Activated T-cell treated with anti-CD3 and anti-CD28 coated beads for 24 hours (primary cell): ENCODE measurements around the gene CLASP1.
"Not testable (repeated sequence)": the region's sequence is repeated elsewhere in the genome, so short reads cannot be mapped to it uniquely, and the experiment has no call there.

ENCODE experiments used
- DNase-seq: peaks from one replicate; pipeline ENCODE4 v3.0.0-alpha.2; 2020; ENCODE audit warnings: low read depth

CLASP1 gene

GRCh38 chr2:121649149-121649595 is at the start of gene CLASP1:
Gene CLASP1 (minus strand): TSS chr2:121649462. CDS start chr2:121605895, 43,567 bp downstream.
- no peak for DNase-seq

DNA sequence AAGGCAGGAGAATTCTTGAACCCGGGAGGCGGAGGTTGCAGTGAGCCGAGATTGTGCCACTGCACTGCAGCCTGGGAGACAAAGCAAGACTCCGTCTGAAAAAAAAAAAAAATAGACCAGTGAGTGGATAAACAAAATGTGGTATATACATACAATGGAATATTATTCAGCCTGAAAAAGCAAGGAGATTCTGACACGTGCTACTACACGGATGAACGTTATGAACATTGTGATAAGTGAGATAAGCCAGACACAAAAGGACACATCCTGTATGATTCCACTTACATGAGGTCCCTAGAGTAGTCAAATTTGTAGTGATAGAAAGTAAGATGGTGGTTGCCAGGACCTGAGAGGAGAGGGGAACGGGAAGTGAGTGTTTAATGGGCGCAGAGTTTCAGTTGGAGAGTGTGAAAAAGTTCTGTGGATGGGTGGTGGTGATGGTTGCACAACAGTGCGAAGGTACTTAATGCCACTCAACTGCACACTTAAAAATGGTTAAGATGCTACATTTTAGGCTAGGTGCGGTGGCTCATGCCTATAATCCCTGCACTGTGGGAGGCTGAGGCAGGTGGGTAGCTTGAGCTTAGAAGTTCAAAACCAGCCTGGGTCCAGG is 49.2 kb upstream of the CLASP1 start:
- DNase-seq = no peak

- no peak for DNase-seq
Observed at GRCh38 chr2:121697108-121697631, 47.9 kb upstream of the CLASP1 start.

GRCh38 chr2:121696410-121696930 is 47.2 kb upstream of the CLASP1 start:
- no peak for DNase-seq

- no peak for DNase-seq
Observed at GRCh38 chr2:121695171-121695451, 45.8 kb upstream of the CLASP1 start.

- no peak for DNase-seq
Observed at GRCh38 chr2:121694398-121695170, 45.3 kb upstream of the CLASP1 start.

DNA sequence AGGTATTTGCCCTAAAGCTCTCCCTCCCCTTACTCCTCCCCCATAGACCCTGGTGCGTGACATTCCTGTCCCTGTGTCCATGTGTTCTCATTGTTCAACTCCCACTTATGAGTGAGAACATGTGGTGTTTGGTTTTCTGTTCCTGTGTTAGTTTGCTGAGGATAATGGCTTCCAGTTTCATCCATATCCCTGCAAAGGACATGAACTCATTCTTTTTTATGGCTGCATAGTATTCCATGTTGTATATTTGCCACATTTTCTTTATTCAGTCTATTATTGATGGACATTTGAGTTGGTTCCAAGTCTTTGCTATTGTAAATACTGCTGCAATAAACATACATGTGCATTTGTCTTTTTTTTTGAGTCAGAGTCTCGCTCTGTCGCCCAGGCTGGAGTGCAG is 41.3 kb upstream of the CLASP1 start:
- not testable (repeated sequence) for DNase-seq

GRCh38 chr2:121690095-121690494 is 40.8 kb upstream of the CLASP1 start:
- no peak for DNase-seq

GRCh38 chr2:121689356-121689755 is 40.1 kb upstream of the CLASP1 start:
- no peak for DNase-seq

GRCh38 chr2:121688820-121689219 is 39.6 kb upstream of the CLASP1 start:
- no peak for DNase-seq

- no peak for DNase-seq
Observed at GRCh38 chr2:121686902-121687301, 37.6 kb upstream of the CLASP1 start.

DNA sequence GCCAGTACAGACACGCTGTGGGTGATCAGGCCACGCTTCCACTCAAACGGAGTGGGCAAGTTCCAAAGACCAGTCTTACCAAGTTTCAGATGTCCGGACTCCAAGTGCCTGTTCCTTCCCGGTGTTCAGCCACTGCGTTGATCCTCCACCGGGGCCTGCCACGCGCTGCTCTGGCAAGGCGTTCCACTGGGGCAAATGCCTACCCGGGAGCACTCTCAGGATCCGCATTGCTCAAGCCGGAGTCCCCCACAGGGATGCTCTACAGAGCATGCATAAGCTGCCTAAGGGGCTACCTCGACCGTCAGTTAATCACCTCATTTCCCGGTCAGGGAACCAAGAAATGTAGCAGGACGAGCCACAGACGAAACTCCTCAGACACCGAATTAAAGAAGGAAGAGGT is 37.0 kb upstream of the CLASP1 start:
- no peak for DNase-seq

GRCh38 chr2:121682396-121683298 is 33.4 kb upstream of the CLASP1 start:
- no peak for DNase-seq

- no peak for DNase-seq
Observed at GRCh38 chr2:121677855-121678254, 28.6 kb upstream of the CLASP1 start.

GRCh38 chr2:121671621-121672020 is 22.4 kb upstream of the CLASP1 start:
- not testable (repeated sequence) for DNase-seq

DNA sequence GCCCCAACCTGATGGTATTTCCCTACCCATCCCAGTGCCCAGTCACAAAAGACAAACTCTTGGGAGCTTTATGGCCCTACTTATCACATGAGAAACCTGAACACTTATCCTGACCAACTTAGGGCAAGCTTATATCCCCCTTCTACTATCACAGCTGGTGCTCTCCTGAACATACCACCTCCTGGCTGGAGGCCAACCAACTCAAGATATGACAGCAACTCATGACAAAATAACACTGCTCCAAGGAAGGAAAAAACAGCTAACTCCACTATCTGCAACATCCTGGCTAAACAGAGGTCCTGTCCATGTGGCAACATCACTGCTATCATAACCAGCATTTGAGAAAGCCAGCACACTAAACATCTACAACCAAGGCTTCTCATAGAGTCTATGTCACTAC is 20.9 kb upstream of the CLASP1 start:
- no peak for DNase-seq

- no peak for DNase-seq
Observed at GRCh38 chr2:121667618-121668017, 18.4 kb upstream of the CLASP1 start.

DNA sequence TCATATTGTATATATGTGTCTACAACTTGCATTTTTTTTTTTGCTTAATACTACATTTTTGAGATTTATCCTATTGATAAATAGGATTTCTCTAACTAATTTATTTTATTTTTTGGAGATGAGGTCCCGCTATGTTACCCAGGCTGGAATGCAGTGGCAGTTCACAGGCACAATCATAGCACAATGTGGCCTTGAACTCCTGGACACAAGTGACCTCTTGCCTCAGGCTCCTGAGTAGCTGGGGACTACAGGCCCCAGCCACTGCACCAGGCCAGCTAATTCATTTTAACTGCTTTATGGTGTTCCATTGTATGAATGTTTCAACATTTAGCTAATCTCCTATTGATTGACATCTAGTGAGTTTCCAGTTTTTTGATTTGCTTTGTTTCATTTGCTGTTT is 16.8 kb upstream of the CLASP1 start:
- DNase-seq = no peak

- no peak for DNase-seq
Observed at GRCh38 chr2:121665504-121665903, 16.2 kb upstream of the CLASP1 start.

DNA sequence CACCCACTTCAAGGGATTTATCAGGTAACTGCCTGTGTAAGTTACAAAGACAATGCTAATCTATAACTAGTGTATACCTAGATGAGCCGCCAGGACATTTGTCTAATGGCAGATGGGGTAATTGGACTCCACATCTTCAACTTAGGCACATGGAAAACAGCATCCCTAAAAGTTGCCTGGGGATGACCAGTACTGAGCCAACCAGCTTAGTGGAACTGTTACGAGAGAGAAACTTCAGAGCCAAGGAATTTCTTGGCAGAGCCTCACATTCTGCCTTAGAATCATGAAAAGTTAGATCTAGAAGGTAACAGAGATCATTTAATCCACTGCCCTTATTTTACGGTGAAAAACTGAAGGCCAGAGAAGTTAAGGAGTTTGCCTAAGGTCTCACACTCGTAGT is 15.5 kb upstream of the CLASP1 start:
- no peak for DNase-seq

- DNase-seq = no peak
Observed at GRCh38 chr2:121664086-121664485, 14.8 kb upstream of the CLASP1 start.

GRCh38 chr2:121663434-121663833 is 14.2 kb upstream of the CLASP1 start:
- no peak for DNase-seq
